SK-N-DZ (cell line): ENCODE results near the gene PTPRG.

Experiments
- DNase-seq: peaks from one replicate; pipeline ENCODE4 v3.0.0-alpha.2; 2015; ENCODE audit warnings: low spot score
- small RNA-seq, 2 experiments: library from RNA; depleted of rRNA; stranded (forward); fragments of <200 nt; gene quantifications; one replicate each; pipeline ENCODE3, GENCODE V24; 2014

The PTPRG gene

GRCh38 chr3:62332017-62332416 is 770.6 kb downstream of the PTPRG start:
- DNase-seq: no peak

GRCh38 chr3:62332835-62333244 is 771.5 kb downstream of the PTPRG start:
- DNase-seq: no peak

- no peak for DNase-seq
Observed at GRCh38 chr3:62335196-62335595, 773.8 kb downstream of the PTPRG start.

- DNase-seq: no peak
Observed at GRCh38 chr3:62343755-62344154, 782.4 kb downstream of the PTPRG start.

Small RNA genes lying within 50 kb of the gene (small RNA-seq; reads per million reads assigned to genes)
- gene RF00019: 0 reads per million in 2 experiments
- gene RNU2-10P: 0 to 0.09 reads per million in 2 experiments
